GM20431 (cell line): Measurements from ENCODE around the gene PCDHA12.
"Not testable (repeated sequence)": the region's sequence is repeated elsewhere in the genome, so short reads cannot be mapped to it uniquely, and the experiment has no call there.

Experiments
- in situ Hi-C: fragments of 300-500 bp; cut with MseI, MboI; formaldehyde crosslinking; loops from one replicate; pipeline ENCODE4 v1.15.0; 2020; ENCODE audit warnings: low sequenced_read_pairs; ENCODE audit not compliant: unreplicated experiment

PCDHA12 gene, protein sequence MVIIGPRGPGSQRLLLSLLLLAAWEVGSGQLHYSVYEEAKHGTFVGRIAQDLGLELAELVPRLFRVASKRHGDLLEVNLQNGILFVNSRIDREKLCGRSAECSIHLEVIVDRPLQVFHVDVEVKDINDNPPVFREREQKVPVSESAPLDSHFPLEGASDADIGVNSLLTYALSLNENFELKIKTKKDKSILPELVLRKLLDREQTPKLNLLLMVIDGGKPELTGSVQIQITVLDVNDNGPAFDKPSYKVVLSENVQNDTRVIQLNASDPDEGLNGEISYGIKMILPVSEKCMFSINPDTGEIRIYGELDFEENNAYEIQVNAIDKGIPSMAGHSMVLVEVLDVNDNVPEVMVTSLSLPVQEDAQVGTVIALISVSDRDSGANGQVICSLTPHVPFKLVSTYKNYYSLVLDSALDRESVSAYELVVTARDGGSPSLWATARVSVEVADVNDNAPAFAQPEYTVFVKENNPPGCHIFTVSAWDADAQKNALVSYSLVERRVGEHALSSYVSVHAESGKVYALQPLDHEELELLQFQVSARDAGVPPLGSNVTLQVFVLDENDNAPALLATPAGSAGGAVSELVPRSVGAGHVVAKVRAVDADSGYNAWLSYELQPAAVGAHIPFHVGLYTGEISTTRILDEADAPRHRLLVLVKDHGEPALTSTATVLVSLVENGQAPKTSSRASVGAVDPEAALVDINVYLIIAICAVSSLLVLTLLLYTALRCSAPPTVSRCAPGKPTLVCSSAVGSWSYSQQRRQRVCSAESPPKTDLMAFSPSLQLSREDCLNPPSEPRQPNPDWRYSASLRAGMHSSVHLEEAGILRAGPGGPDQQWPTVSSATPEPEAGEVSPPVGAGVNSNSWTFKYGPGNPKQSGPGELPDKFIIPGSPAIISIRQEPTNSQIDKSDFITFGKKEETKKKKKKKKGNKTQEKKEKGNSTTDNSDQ

DNA sequence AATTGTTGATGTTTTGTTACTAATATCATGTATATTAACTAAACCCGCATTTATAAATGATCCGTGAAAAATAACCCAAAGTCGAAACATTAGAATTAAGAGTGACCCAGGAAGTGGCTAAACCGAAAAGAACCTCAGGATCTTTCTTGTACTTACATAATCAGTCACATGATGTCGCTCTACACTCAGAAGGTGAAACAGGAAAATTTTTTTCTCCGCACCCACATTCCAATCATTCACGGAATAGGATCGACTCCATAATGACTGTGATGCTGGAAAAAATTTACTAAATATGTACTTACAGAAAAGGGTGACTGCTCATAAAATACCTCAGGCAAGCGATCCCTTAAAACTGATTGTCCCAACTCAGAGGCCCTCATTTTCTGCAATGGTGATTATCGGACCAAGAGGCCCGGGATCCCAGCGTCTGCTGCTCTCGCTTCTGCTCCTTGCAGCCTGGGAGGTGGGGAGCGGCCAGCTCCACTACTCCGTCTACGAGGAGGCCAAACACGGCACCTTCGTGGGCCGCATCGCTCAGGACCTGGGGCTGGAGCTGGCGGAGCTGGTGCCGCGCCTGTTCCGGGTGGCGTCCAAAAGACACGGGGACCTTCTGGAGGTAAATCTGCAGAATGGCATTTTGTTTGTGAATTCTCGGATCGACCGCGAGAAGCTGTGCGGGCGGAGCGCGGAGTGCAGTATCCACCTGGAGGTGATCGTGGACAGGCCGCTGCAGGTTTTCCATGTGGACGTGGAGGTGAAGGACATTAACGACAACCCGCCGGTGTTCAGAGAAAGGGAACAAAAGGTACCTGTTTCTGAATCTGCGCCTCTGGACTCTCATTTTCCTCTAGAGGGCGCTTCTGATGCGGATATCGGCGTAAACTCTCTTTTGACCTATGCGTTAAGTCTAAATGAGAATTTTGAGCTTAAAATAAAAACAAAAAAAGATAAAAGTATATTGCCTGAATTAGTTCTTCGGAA is at the start of gene PCDHA12:
TSS of gene PCDHA12 (plus strand) at position 224 of the 981 bp plus-strand sequence. CDS start at position 389, 165 bp downstream.
- in situ Hi-C loops = no loop called here

DNA sequence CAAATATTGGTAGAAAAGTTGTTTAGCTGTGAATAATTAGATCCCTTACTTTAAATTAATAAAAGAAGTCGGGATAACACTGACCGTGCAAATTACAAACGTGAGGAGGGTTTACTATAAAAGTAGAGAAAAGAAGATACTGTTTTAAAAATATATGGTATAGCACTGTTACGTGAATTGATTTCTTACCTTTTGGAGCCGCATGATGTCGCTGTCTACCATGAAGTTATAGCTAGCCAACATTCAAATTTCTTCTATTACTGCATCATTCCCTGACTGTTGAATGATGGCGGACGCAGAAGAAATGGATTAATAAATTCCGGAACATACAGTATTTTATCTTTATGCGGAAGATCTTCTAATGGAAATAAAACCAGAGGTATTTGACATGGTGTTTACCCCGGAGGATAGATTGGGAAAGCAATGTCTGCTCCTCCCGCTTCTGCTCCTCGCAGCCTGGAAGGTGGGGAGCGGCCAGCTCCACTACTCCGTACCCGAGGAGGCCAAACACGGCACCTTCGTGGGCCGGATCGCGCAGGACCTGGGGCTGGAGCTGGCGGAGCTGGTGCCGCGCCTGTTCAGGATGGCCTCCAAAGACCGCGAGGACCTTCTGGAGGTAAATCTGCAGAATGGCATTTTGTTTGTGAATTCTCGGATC is 47.3 kb upstream of the PCDHA12 start, which contains the start of gene PCDHA6:
TSS of gene PCDHA6 (plus strand) at position 257 of the 658 bp plus-strand sequence. CDS start at position 389, 132 bp downstream.
- in situ Hi-C loops = no loop called here

DNA sequence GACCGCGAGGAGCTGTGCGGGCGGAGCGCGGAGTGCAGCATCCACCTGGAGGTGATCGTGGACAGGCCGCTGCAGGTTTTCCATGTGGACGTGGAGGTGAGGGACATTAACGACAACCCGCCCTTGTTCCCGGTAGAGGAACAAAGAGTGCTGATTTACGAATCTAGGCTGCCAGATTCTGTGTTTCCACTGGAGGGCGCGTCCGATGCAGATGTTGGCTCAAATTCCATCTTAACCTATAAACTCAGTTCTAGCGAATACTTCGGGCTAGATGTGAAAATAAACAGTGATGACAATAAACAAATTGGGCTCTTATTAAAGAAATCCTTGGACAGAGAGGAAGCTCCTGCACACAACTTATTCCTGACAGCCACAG is 46.8 kb upstream of the PCDHA12 start:
- in situ Hi-C loops = no loop called here

DNA sequence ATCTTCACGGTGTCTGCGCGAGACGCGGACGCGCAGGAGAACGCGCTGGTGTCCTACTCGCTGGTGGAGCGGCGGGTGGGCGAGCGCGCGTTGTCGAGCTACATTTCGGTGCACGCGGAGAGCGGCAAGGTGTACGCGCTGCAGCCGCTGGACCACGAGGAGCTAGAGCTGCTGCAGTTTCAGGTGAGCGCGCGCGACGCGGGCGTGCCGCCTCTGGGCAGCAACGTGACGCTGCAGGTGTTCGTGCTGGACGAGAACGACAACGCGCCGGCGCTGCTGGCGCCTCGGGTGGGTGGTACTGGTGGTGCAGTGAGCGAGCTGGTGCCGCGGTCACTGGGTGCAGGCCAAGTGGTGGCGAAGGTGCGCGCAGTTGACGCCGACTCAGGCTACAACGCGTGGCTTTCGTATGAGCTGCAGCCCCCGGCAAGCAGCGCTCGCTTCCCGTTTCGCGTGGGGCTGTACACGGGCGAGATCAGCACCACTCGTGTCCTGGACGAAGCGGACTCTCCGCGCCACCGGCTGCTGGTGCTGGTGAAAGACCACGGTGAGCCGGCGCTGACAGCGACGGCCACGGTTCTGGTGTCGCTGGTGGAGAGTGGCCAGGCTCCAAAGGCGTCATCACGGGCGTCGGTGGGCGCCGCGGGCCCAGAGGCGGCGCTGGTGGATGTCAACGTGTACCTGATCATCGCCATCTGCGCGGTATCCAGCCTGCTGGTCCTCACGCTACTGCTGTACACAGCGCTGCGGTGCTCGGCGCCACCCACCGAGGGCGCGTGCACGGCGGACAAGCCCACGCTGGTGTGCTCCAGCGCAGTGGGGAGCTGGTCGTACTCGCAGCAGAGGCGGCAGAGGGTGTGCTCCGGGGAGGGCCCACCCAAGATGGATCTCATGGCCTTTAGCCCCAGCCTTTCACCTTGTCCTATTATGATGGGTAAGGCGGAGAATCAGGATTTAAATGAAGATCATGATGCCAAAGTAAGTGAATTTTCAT is 45.3 kb upstream of the PCDHA12 start:
- in situ Hi-C loops = not testable (repeated sequence)

DNA sequence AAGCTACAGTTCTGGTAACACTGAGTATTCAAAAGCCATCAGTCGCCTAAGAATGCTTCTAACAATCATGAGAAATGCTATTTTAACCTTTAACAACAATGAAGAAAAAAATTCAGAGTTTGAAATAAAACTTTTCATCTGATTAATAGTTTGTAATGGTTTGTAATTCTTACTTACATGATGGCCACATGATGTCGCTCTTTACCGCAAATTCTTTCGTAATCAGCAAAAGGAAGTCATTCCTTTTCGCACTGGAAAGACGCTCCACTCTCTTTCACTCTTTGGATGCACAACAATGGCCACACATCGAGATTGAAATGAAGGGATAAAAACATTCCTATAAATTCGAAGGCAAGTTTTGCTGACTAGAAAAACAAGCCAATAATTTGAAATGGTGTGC is 41.1 kb upstream of the PCDHA12 start, which contains the start of gene PCDHA7:
TSS of gene PCDHA7 (plus strand) at position 277 of the 400 bp plus-strand sequence. CDS start at position 392, 115 bp downstream.
- in situ Hi-C loops = no loop called here

DNA sequence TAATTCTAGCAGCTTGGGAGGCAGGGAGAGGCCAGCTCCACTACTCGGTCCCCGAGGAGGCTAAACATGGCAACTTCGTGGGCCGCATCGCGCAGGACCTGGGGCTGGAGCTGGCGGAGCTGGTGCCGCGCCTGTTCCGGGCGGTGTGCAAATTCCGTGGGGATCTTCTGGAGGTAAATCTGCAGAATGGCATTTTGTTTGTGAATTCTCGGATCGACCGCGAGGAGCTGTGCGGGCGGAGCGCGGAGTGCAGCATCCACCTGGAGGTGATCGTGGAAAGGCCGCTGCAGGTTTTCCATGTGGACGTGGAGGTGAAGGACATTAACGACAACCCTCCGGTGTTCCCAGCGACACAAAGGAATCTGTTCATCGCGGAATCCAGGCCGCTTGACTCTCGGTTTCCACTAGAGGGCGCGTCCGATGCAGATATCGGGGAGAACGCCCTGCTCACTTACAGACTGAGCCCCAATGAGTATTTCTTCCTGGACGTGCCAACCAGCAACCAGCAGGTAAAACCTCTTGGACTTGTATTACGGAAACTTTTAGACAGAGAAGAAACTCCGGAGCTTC is 40.6 kb upstream of the PCDHA12 start:
- in situ Hi-C loops = not testable (repeated sequence)

DNA sequence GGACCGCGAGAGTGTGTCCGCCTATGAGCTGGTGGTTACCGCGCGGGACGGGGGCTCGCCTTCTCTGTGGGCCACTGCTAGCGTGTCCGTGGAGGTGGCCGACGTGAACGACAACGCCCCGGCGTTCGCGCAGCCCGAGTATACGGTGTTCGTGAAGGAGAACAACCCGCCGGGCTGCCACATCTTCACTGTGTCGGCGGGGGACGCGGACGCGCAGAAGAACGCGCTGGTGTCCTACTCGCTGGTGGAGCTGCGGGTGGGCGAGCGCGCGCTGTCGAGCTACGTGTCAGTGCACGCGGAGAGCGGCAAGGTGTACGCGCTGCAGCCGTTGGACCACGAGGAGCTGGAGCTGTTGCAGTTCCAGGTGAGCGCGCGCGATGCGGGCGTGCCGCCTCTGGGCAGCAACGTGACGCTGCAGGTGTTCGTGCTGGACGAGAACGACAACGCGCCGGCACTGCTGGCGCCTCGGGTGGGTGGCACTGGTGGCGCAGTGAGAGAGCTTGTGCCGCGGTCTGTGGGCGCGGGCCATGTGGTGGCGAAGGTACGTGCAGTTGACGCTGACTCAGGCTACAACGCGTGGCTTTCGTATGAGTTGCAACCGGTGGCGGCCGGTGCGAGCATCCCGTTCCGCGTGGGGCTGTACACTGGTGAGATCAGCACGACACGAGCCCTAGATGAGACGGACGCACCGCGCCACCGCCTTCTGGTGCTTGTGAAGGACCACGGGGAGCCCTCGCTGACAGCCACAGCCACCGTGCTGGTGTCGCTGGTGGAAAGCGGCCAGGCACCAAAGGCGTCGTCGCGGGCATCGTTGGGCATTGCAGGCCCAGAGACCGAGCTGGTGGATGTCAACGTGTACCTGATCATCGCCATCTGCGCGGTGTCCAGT is 39.2 kb upstream of the PCDHA12 start:
- in situ Hi-C loops = no loop called here

DNA sequence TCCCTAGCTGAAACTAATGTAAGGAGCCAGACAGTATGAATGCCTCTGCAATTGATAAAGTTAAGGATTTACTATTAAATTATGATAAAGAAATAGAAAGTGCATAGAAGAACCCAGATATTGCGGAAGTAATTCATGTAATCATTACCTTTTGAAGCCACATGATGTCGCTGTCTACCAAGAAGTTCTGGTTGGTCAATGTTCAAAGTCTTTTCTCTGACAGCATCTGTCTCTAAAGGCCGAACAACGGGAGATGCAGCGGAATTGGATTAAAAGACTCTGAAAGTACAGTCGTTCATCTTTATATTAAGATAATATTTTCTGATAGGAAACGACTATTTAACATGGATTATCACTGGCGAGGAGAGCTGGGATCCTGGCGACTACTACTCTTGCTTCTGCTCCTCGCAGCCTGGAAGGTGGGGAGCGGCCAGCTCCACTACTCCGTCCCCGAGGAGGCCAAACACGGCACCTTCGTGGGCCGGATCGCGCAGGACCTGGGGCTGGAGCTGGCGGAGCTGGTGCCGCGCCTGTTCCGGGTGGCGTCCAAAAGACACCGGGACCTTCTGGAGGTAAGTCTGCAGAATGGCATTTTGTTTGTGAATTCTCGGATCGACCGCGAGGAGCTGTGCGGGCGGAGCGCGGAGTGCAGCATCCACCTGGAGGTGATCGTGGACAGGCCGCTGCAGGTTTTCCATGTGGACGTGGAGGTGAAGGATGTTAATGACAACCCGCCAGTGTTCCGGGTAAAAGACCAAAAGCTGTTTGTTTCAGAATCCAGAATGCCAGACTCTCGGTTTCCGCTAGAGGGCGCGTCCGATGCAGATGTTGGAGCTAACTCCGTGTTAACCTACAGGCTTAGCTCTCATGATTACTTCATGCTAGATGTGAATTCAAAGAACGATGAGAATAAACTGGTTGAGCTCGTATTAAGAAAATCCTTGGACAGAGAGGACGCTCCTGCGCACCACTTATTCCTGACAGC is 33.8 kb upstream of the PCDHA12 start, which contains the start of gene PCDHA8:
TSS of gene PCDHA8 (plus strand) at position 210 of the 985 bp plus-strand sequence. CDS start at position 345, 135 bp downstream.
- in situ Hi-C loops = no loop called here

DNA sequence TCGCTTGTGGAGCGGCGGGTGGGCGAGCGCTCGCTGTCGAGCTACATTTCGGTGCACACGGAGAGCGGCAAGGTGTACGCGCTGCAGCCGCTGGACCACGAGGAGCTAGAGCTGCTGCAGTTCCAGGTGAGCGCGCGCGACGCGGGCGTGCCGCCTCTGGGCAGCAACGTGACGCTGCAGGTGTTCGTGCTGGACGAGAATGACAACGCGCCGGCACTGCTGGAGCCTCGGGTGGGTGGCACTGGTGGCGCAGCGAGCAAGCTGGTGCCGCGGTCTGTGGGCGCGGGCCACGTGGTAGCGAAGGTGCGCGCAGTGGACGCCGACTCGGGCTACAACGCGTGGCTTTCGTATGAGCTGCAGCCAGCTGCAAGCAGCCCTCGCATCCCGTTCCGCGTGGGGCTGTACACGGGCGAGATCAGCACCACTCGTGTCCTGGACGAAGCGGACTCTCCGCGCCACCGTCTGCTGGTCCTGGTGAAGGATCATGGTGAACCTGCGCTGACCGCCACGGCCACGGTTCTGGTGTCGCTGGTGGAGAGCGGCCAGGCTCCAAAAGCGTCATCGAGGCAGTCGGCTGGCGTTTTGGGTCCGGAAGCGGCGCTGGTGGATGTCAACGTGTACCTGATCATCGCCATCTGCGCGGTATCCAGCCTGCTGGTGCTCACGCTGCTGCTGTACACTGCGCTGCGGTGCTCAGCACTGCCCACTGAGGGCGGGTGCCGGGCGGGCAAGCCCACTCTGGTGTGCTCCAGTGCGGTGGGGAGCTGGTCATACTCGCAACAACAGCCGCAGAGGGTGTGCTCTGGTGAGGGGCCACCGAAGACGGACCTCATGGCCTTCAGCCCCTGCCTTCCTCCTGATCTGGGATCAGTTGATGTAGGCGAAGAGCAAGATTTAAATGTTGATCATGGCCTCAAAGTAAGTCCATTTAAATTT is 32.0 kb upstream of the PCDHA12 start:
- in situ Hi-C loops = no loop called here

DNA sequence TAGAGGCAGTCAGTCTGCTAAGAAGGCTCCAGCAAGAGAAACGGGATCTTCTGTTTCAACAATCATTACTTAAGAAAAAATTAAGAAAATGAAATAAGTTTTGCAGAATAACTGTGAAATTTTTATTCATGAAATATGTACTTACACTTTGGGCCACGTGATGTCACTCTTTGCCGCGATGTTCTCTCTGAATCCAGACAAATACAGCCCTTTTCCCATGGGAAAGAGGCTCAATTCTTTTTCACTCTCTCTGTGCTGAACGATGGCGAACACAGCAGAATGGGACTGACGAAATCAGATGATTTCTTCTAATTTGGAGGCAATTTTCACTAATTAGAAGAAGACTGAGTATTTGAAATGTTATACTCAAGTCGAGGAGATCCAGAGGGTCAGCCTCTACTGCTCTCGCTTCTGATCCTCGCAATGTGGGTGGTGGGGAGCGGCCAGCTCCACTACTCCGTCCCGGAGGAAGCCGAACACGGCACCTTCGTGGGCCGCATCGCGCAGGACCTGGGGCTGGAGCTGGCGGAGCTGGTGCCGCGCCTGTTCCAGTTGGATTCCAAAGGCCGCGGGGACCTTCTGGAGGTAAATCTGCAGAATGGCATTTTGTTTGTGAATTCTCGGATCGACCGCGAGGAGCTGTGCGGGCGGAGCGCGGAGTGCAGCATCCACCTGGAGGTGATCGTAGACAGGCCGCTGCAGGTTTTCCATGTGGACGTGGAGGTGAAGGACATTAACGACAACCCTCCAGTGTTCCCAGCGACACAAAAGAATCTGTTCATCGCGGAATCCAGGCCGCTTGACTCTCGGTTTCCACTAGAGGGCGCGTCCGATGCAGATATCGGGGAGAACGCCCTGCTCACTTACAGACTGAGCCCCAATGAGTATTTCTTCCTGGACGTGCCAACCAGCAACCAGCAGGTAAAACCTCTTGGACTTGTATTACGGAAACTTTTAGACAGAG is 26.7 kb upstream of the PCDHA12 start, which contains the start of gene PCDHA9:
TSS of gene PCDHA9 (plus strand) at position 244 of the 964 bp plus-strand sequence. CDS start at position 358, 114 bp downstream.
- in situ Hi-C loops = not testable (repeated sequence)

DNA sequence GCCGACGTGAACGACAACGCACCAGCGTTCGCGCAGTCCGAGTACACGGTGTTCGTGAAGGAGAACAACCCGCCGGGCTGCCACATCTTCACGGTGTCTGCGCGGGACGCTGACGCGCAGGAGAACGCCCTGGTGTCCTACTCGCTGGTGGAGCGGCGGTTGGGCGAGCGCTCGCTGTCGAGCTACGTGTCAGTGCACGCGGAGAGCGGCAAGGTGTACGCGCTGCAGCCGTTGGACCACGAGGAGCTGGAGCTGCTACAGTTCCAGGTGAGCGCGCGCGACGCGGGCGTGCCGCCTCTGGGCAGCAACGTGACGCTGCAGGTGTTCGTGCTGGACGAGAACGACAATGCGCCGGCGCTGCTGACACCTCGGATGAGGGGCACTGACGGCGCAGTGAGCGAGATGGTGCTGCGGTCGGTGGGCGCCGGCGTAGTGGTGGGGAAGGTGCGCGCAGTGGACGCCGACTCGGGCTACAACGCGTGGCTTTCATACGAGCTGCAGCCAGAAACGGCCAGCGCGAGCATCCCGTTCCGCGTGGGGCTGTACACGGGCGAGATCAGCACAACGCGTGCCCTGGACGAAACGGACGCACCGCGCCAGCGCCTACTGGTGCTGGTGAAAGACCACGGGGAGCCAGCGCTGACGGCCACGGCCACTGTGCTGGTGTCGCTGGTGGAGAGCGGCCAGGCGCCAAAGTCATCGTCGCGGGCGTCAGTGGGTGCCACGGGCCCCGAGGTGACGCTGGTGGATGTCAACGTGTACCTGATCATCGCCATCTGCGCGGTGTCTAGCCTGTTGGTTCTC is 25.1 kb upstream of the PCDHA12 start:
- in situ Hi-C loops = not testable (repeated sequence)
